MG63 (cell line): ENCODE results near the gene PPP1R8. TPM values are rescaled to one million over a fixed set of nuclear protein-coding genes. Genes with fewer than 3 reads are reported as not detected.
"Not testable (repeated sequence)": the region's sequence is repeated elsewhere in the genome, so short reads cannot be mapped to it uniquely, and the experiment has no call there.

Experiments used
- DNase-seq: peaks from one replicate; pipeline ENCODE4 v3.0.0-alpha.2; 2020
- H3K27me3 ChIP-seq: fragments of 250-450 bp; sonication (Bioruptor Pico); 2 replicates; pipeline ENCODE4 v1.5.1; 2020; ENCODE audit warnings: mild to moderate bottlenecking, moderate library complexity
- H3K36me3 ChIP-seq: fragments of 250-450 bp; sonication (Bioruptor Pico); 2 replicates; pipeline ENCODE4 v1.5.1; 2020; ENCODE audit warnings: mild to moderate bottlenecking, moderate library complexity
- H3K4me3 ChIP-seq: fragments of 250-450 bp; sonication (Bioruptor Pico); 2 replicates; pipeline ENCODE4 v1.5.1; 2020; ENCODE audit warnings: mild to moderate bottlenecking, moderate library complexity
- H3K9me3 ChIP-seq: fragments of 250-450 bp; sonication (Bioruptor Pico); 2 replicates; pipeline ENCODE4 v1.5.1; 2020; ENCODE audit warnings: mild to moderate bottlenecking, moderate library complexity
- total RNA-seq: library from RNA; depleted of rRNA; stranded (reverse); fragments of >200 nt; shearing (Covaris generic); gene quantifications from 2 replicates; pipeline ENCODE4 v1.2.3, GENCODE V29; 2014; ENCODE audit warnings: low replicate concordance; rRNA removed

PPP1R8 gene
- 68.6 and 72.5 TPM in 2 replicates for total RNA-seq

- H3K9me3 ChIP-seq: no peaks in the 10 kb centered on the region
- H3K27me3 ChIP-seq: no peaks in the 10 kb centered on the region
- peak within 1 kb of the TSS; percentile 90 for H3K4me3 ChIP-seq
- peaks cover 32% of the 10 kb centered on the region for H3K36me3 ChIP-seq
- DNase-seq: peak; percentile 96
These were observed at the start of gene PPP1R8 for GRCh38 chr1:27830621-27831440. Gene PPP1R8, plus strand, starts transcription at chr1:27830782. Its CDS starts 54 bp downstream, at chr1:27830836.

GRCh38 chr1:27782950-27783349, 47.6 kb upstream of the PPP1R8 start:
- H3K4me3 ChIP-seq: no peak overlapping the region
- H3K36me3 ChIP-seq: peaks cover 4% of the 10 kb centered on the region; the same call in 1 of the 2 replicates
- no peak for DNase-seq

GRCh38 chr1:27784700-27785099, 45.9 kb upstream of the PPP1R8 start:
- no peak overlapping the region for H3K4me3 ChIP-seq

More at GRCh38 chr1:27782950-27783349, 47.6 kb upstream of the PPP1R8 start:
- Histone ChIP-seq H3K9me3 (no peaks in the 10 kb centered on the region), H3K27me3 (no peaks in the 10 kb centered on the region)

GRCh38 chr1:27785781-27786455, 44.7 kb upstream of the PPP1R8 start:
- peaks cover 3% of the 10 kb centered on the region; the same call in 1 of the 2 replicates for H3K9me3 ChIP-seq
- DNase-seq: no peak
- H3K4me3 ChIP-seq: no peak overlapping the region
- H3K36me3 ChIP-seq: peaks cover 24% of the 10 kb centered on the region
- no peaks in the 10 kb centered on the region for H3K27me3 ChIP-seq

More at GRCh38 chr1:27784700-27785099, 45.9 kb upstream of the PPP1R8 start:
- Histone ChIP-seq H3K36me3 (peaks cover 14% of the 10 kb centered on the region), H3K9me3 (no peaks in the 10 kb centered on the region), H3K27me3 (no peaks in the 10 kb centered on the region)
- no peak for DNase-seq

GRCh38 chr1:27787895-27788294, 42.7 kb upstream of the PPP1R8 start:
- no peak for DNase-seq
- Histone ChIP-seq H3K27me3 (no peaks in the 10 kb centered on the region), H3K4me3 (no peak overlapping the region), H3K9me3 (peaks cover 3% of the 10 kb centered on the region; the same call in 1 of the 2 replicates), H3K36me3 (peaks cover 25% of the 10 kb centered on the region)

GRCh38 chr1:27789540-27790041, 41.0 kb upstream of the PPP1R8 start:
- DNase-seq: no peak
- peaks cover 3% of the 10 kb centered on the region; the same call in 1 of the 2 replicates for H3K9me3 ChIP-seq
- H3K36me3 ChIP-seq: peaks cover 39% of the 10 kb centered on the region
- H3K4me3 ChIP-seq: no peak overlapping the region
- H3K27me3 ChIP-seq: no peaks in the 10 kb centered on the region

- H3K4me3 ChIP-seq, DNase-seq, H3K9me3 ChIP-seq: not testable (repeated sequence)
These were observed 40.3 kb upstream of the PPP1R8 start for GRCh38 chr1:27790270-27790669.

GRCh38 chr1:27795601-27796000, 35.0 kb upstream of the PPP1R8 start:
- H3K27me3 ChIP-seq: no peaks in the 10 kb centered on the region
- peaks cover 59% of the 10 kb centered on the region for H3K36me3 ChIP-seq
- H3K4me3 ChIP-seq: no peak overlapping the region
- H3K9me3 ChIP-seq: no peaks in the 10 kb centered on the region
- DNase-seq: no peak

More at GRCh38 chr1:27790270-27790669, 40.3 kb upstream of the PPP1R8 start:
- not testable (repeated sequence) for H3K27me3 ChIP-seq
- H3K36me3 ChIP-seq: peaks cover 44% of the 10 kb centered on the region

GRCh38 chr1:27804791-27805190, 25.8 kb upstream of the PPP1R8 start:
- Histone ChIP-seq H3K27me3 (no peaks in the 10 kb centered on the region), H3K4me3 (no peak overlapping the region), H3K9me3 (no peaks in the 10 kb centered on the region), H3K36me3 (peaks cover 23% of the 10 kb centered on the region)
- DNase-seq: no peak

- Histone ChIP-seq H3K9me3 (no peaks in the 10 kb centered on the region), H3K27me3 (no peaks in the 10 kb centered on the region), H3K4me3 (no peak overlapping the region), H3K36me3 (peaks cover 18% of the 10 kb centered on the region)
- DNase-seq: no peak
These were observed 23.8 kb upstream of the PPP1R8 start for GRCh38 chr1:27806758-27807157.

- Histone ChIP-seq H3K36me3 (peaks cover 13% of the 10 kb centered on the region), H3K4me3 (no peak overlapping the region), H3K27me3 (no peaks in the 10 kb centered on the region), H3K9me3 (no peaks in the 10 kb centered on the region)
- DNase-seq: no peak
These were observed 23.2 kb upstream of the PPP1R8 start for GRCh38 chr1:27807385-27807784.

- H3K9me3 ChIP-seq, H3K4me3 ChIP-seq, H3K27me3 ChIP-seq, DNase-seq: not testable (repeated sequence)
- peaks cover 17% of the 10 kb centered on the region for H3K36me3 ChIP-seq
These were observed 22.5 kb upstream of the PPP1R8 start for GRCh38 chr1:27808131-27808530.

GRCh38 chr1:27809883-27810282, 20.7 kb upstream of the PPP1R8 start:
- H3K27me3 ChIP-seq: no peaks in the 10 kb centered on the region
- no peak overlapping the region for H3K4me3 ChIP-seq
- H3K9me3 ChIP-seq: no peaks in the 10 kb centered on the region
- no peak for DNase-seq
- peaks cover 12% of the 10 kb centered on the region for H3K36me3 ChIP-seq

- no peak for DNase-seq
- H3K27me3 ChIP-seq: no peaks in the 10 kb centered on the region
- H3K4me3 ChIP-seq: no peak overlapping the region
- H3K9me3 ChIP-seq: no peaks in the 10 kb centered on the region
- peaks cover 8% of the 10 kb centered on the region for H3K36me3 ChIP-seq
These were observed 18.7 kb upstream of the PPP1R8 start for GRCh38 chr1:27811741-27812500.

- Histone ChIP-seq H3K4me3 (no peak overlapping the region), H3K27me3 (no peaks in the 10 kb centered on the region), H3K36me3 (peaks cover 21% of the 10 kb centered on the region), H3K9me3 (no peaks in the 10 kb centered on the region)
- no peak for DNase-seq
These were observed 13.5 kb upstream of the PPP1R8 start for GRCh38 chr1:27816921-27817630.

- Histone ChIP-seq H3K36me3 (peaks cover 24% of the 10 kb centered on the region), H3K4me3 (no peak overlapping the region), H3K9me3 (no peaks in the 10 kb centered on the region), H3K27me3 (no peaks in the 10 kb centered on the region)
- DNase-seq: no peak
These were observed 8.7 kb upstream of the PPP1R8 start for GRCh38 chr1:27821761-27822315.
